ENCODE results near the gene CBX8. TPM values are rescaled to one million over a fixed set of nuclear protein-coding genes. Genes with fewer than 3 reads are reported as not detected.

CBX8 gene
- total and polyA plus RNA-seq, 2 of the 8 experiments (the other 6 are each of a cell fraction or from before 2014, with no cell fraction given), result 0.09 to 2.1 TPM

DNA sequence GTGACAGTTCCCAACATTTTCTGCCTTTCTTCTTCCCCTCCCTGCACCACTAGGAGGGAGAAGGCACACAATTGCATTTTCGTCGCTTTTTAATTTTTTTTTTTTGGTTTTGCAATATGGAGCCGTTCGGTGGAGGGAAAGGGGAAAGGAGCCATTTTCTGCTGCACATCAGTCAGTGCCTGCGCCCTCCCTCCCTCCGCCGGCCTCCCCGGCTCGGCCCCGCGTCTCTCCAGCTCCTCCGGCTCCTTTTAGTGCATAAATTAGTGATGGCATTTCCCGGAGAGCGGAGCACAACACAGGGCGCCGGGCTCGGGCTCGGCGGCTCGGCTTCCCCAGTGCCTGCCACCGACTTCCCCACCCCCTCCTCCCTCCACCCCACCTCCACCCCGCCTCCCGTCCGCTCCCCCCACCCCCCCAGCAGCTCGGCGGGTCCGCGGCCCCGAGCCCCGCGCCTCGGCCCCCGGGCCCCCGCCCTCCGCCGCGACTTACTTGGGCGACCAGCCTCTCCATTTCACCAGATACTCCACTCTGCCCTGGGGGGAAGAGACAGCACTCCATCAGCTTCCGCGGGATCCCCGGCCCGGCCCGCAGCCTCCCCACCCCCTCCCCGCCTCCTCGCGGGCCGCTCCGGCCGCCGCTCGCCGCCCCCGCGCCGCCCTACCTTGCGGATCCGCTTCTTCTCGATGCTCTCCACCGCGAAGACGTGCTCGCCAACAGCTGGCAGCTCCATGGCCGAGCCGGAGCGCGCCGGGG, 41.8 kb upstream of the CBX8 start (continued):
- TF ChIP-seq HDAC2 (IDR thresholded peaks at IDR 0.05; ENCODE audit: borderline replicate concordance in 1 of 2, low read depth in 2 of 2, low read length in 2 of 2) (no peak), KDM4A (IDR thresholded peaks at IDR 0.05; ENCODE audit: low read depth, low read length, severe bottlenecking) (peak; percentile 68)

Data from H1 (cell line).